HL-60 (cell line): Measurements from ENCODE around the gene RAP1GAP2.

Experiments
- DNase-seq, 2 experiments: peaks; one replicate each; pipeline ENCODE4 v3.0.0-alpha.2; 2010 to 2020; ENCODE audit warnings: low read depth in 1 of 2, low spot score in 1 of 2
- H3K27ac ChIP-seq: fragments of 250-450 bp; sonication (Bioruptor Pico); replicated peaks from 2 replicates; pipeline ENCODE4 v1.5.1; 2020; ENCODE audit warnings: mild to moderate bottlenecking, moderate library complexity
- H3K27me3 ChIP-seq: fragments of 250-450 bp; sonication (Bioruptor Pico); 2 replicates; pipeline ENCODE4 v1.5.1; 2021; ENCODE audit warnings: mild to moderate bottlenecking, moderate library complexity; ENCODE audit not compliant: insufficient read depth, poor library complexity, severe bottlenecking
- H3K4me3 ChIP-seq: replicated peaks from 2 replicates; pipeline ENCODE4 v1.5.1; 2011; ENCODE audit warnings: mild to moderate bottlenecking, control low read depth, low read length; ENCODE audit not compliant: insufficient read depth
- CTCF ChIP-seq: IDR thresholded peaks from one replicate; pipeline ENCODE4 v1.5.1; 2011; ENCODE audit warnings: low read length, control low read depth, inconsistent platforms; ENCODE audit not compliant: insufficient read depth
- GABPA ChIP-seq: IDR thresholded peaks from 2 replicates; pipeline ENCODE4 v1.6.1; 2012; ENCODE audit warnings: low read depth
- POLR2AphosphoS5 ChIP-seq: IDR thresholded peaks from 2 replicates; pipeline ENCODE4 v1.6.1; 2012; ENCODE audit warnings: low read depth
- REST ChIP-seq: IDR thresholded peaks from 2 replicates; pipeline ENCODE4 v1.6.1; 2012; ENCODE audit warnings: low read depth; ENCODE audit not compliant: insufficient replicate concordance
- SPI1 ChIP-seq: IDR thresholded peaks from 2 replicates; pipeline ENCODE4 v1.6.1; 2012; ENCODE audit warnings: low read depth, mild to moderate bottlenecking, borderline replicate concordance

RAP1GAP2 gene

GRCh38 chr17:2850991-2851390, 54.8 kb downstream of the RAP1GAP2 start:
- Histone ChIP-seq H3K4me3 (no peak overlapping the region), H3K27ac (no peak overlapping the region), H3K27me3 (no peaks in the 10 kb centered on the region)
- no peak for DNase-seq
- TF ChIP-seq SPI1: no peak

- no peaks in the 10 kb centered on the region for H3K27me3 ChIP-seq
- TF ChIP-seq POLR2AphosphoS5 (no peak), REST (no peak), SPI1 (no peak), CTCF (no peak), GABPA (no peak)
- no peak for DNase-seq
- no peak overlapping the region for H3K4me3 ChIP-seq
- H3K27ac ChIP-seq: no peak overlapping the region
Observed at GRCh38 chr17:2851615-2852014, 55.4 kb downstream of the RAP1GAP2 start.

GRCh38 chr17:2852221-2852620, 56.0 kb downstream of the RAP1GAP2 start:
- Histone ChIP-seq H3K27me3 (no peaks in the 10 kb centered on the region), H3K4me3 (no peak overlapping the region), H3K27ac (no peak overlapping the region)
- no peak for DNase-seq
- no peak for TF ChIP-seq CTCF

GRCh38 chr17:2852729-2853282, 56.6 kb downstream of the RAP1GAP2 start:
- Histone ChIP-seq H3K27ac (no peak overlapping the region), H3K4me3 (no peak overlapping the region), H3K27me3 (no peaks in the 10 kb centered on the region)
- DNase-seq: no peak
- TF ChIP-seq POLR2AphosphoS5 (no peak), GABPA (no peak), REST (no peak), CTCF (no peak), SPI1 (no peak)
